ENCODE measurements around the gene GRK4. TPM values are rescaled to one million over a fixed set of nuclear protein-coding genes. Genes with fewer than 3 reads are reported as not detected.

The GRK4 gene
- total RNA-seq = 4.6 and 4.8 TPM in 2 replicates

GRCh38 chr4:2963175-2963965 is at the start of gene GRK4, which contains the start of gene NOP14:
GRK4 (plus strand) TSS chr4:2963571; CDS start chr4:2964071, 500 bp downstream.
NOP14 (minus strand) TSS chr4:2963406; CDS start chr4:2963319, 87 bp downstream.

GRCh38 chr4:3074078-3074845 is 110.9 kb downstream of the GRK4 start, which contains the start of the genes HTT and HTT-AS:
HTT (plus strand) TSS chr4:3074681; CDS start chr4:3074826, 145 bp downstream.
HTT-AS (minus strand) TSS chr4:3074538.

Small RNAs within 50 kb of the gene (small RNA-seq; reads per million reads assigned to genes)
- not detected for gene RF02134 (ENCODE audit: low replicate concordance)
- gene RF02135 (ENCODE audit: low replicate concordance) = not detected
- 0.52 reads per million, percentile 20 among the genes with 10 or more reads in this experiment for gene RNU6-204P (ENCODE audit: low replicate concordance)

Other genes with a start within 250 kb of the GRK4 start
- gene TNIP2, start 207.2 kb upstream of the GRK4 start, total RNA-seq = 47.1 and 48.0 TPM in 2 replicates
- 22.0 and 25.4 TPM in 2 replicates for gene SH3BP2, start 170.5 kb upstream of the GRK4 start, total RNA-seq
- gene ADD1, start 119.7 kb upstream of the GRK4 start, total RNA-seq = 171 and 223 TPM in 2 replicates
- 32.2 and 43.8 TPM in 2 replicates for gene NOP14, start 165 bp upstream of the GRK4 start, total RNA-seq
- gene HTT-AS, start 111.0 kb downstream of the GRK4 start, total RNA-seq = not detected in 2 replicates
- 65.4 and 69.3 TPM in 2 replicates for gene HTT, start 111.1 kb downstream of the GRK4 start, total RNA-seq

All from placental pericyte (primary cell).